Tibial artery (tissue), 4 donors: ENCODE data around the gene ANKRD13C.

Experiments used
- DNase-seq, 2 donors: peaks; one replicate each; pipeline ENCODE4 v3.0.0-alpha.2; 2019
- H3K27ac ChIP-seq, 2 donors: fragments of 200-600 bp; sonication (generic) in 1 of 2; 1 replicate in 1 of 2; 2 replicates in 1 of 2; pipeline ENCODE4 v1.5.1; 2018 to 2019; ENCODE audit warnings: mild to moderate bottlenecking in 1 of 2
- H3K27me3 ChIP-seq, 2 donors: fragments of 200-600 bp; sonication (generic) in 1 of 2; one replicate each; pipeline versions ENCODE4 v1.5.1 to v1.6.0; 2016 to 2019
- H3K36me3 ChIP-seq, 3 donors: fragments of 200-600 bp; sonication (generic) in 2 of 3; one replicate each; pipeline ENCODE4 v1.5.1; 2016 to 2019; ENCODE audit warnings: mild to moderate bottlenecking in 2 of 3
- H3K4me1 ChIP-seq, 4 donors: fragments of 200-600 bp; sonication (generic) in 2 of 4; 1 replicate in 3 of 4; 2 replicates in 1 of 4; pipeline ENCODE4 v1.5.1; 2016 to 2019
- H3K4me3 ChIP-seq, 2 donors: fragments of 200-600 bp; sonication (generic) in 1 of 2; 1 replicate in 1 of 2; 2 replicates in 1 of 2; pipeline ENCODE4 v1.5.1; 2018 to 2019; ENCODE audit warnings: mild to moderate bottlenecking in 2 of 2
- H3K9me3 ChIP-seq, 3 donors: fragments of 200-600 bp; sonication (generic) in 1 of 3; one replicate each; pipeline ENCODE4 v1.5.1; 2016 to 2019
- intact Hi-C: fragments of 100-400 bp; cut with DNase I; formaldehyde crosslinking; loops from one replicate; pipeline ENCODE4 v1.15.0; 2023; ENCODE audit warnings: low total_unique reads
- TF ChIP-seq, protein P1 (sequence below), 2 experiments: fragments of 200-600 bp in 1 of 2; fragments of 450-650 bp in 1 of 2; IDR thresholded peaks; one replicate each; pipeline ENCODE4 v1.5.1; 2017 to 2019; ENCODE audit warnings: antibody characterized with exemption in 2 of 2, mild to moderate bottlenecking in 1 of 2, moderate library complexity in 1 of 2

Gene ANKRD13C

DNA sequence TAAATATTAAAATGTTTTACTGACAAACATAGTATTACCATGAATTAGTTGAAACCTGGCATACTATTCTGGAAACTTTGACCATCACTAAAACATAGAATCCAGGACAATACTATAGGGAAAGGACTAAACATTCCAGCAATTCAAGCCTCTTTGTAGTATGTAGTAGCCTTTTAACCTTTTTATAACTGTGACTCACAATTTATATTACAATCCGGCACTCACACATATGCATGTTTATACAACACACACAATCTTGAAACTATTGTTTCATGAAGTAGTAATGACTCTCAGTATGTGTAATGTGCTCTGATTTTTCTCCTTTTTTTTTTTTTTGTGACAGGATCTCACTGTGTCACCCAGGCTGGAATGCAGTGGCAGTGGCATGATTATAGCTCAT lies 64.3 kb downstream of the ANKRD13C start:
- DNase-seq: no peak
- intact Hi-C loops: no loop called here
- H3K9me3 ChIP-seq: no peaks in the 10 kb centered on the region
- H3K27me3 ChIP-seq: no peaks in the 10 kb centered on the region
- TF ChIP-seq, protein P1, sequence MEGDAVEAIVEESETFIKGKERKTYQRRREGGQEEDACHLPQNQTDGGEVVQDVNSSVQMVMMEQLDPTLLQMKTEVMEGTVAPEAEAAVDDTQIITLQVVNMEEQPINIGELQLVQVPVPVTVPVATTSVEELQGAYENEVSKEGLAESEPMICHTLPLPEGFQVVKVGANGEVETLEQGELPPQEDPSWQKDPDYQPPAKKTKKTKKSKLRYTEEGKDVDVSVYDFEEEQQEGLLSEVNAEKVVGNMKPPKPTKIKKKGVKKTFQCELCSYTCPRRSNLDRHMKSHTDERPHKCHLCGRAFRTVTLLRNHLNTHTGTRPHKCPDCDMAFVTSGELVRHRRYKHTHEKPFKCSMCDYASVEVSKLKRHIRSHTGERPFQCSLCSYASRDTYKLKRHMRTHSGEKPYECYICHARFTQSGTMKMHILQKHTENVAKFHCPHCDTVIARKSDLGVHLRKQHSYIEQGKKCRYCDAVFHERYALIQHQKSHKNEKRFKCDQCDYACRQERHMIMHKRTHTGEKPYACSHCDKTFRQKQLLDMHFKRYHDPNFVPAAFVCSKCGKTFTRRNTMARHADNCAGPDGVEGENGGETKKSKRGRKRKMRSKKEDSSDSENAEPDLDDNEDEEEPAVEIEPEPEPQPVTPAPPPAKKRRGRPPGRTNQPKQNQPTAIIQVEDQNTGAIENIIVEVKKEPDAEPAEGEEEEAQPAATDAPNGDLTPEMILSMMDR (IDR thresholded peaks at IDR 0.05): no peak
- H3K36me3 ChIP-seq: peaks cover 23 to 53% (median 41%) of the 10 kb centered on the region in 3 donors
- H3K4me3 ChIP-seq: no peak overlapping the region
- no peak overlapping the region for H3K27ac ChIP-seq
- no peaks in the 10 kb centered on the region for H3K4me1 ChIP-seq

DNA sequence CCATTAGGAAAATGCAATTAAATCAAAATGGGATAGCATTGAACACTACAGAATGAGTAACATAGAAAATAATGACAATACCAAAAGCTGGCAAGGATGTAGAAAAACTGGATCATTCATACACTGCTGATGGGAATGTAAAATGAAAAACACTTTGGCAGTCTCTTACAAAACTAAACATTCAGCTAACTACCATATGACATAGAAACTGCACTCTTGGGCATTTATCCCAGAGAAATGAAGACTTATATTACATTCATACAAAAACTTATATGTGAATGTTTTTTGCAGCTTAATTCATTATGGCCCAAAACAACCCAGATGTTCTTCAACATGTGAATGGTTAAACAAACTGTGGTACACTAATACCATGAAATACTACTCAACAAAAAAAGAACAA lies 66.4 kb downstream of the ANKRD13C start:
- intact Hi-C loops: no loop called here

GRCh38 chr1:70286453-70286852 lies 68.1 kb downstream of the ANKRD13C start:
- Histone ChIP-seq H3K27me3 (no peaks in the 10 kb centered on the region), H3K36me3 (peaks cover 5 to 35% (median 18%) of the 10 kb centered on the region in 3 donors), H3K4me3 (no peak overlapping the region), H3K9me3 (no peaks in the 10 kb centered on the region), H3K27ac (no peak overlapping the region), H3K4me1 (no peaks in the 10 kb centered on the region)
- no peak for DNase-seq
- intact Hi-C loops: no loop called here
- TF ChIP-seq, protein P1 (IDR thresholded peaks at IDR 0.05): no peak

More for the DNA sequence above, 66.4 kb downstream of the ANKRD13C start:
- no peak overlapping the region for H3K4me3 ChIP-seq
- no peak for DNase-seq
- peaks cover 14 to 34% (median 25%) of the 10 kb centered on the region in 3 donors for H3K36me3 ChIP-seq
- TF ChIP-seq, protein P1 (IDR thresholded peaks at IDR 0.05): no peak
- no peaks in the 10 kb centered on the region for H3K27me3 ChIP-seq
- H3K9me3 ChIP-seq: no peaks in the 10 kb centered on the region
- H3K4me1 ChIP-seq: no peaks in the 10 kb centered on the region
- no peak overlapping the region for H3K27ac ChIP-seq

GRCh38 chr1:70284366-70284765 lies 70.2 kb downstream of the ANKRD13C start:
- no peaks in the 10 kb centered on the region for H3K4me1 ChIP-seq
- no peak overlapping the region for H3K27ac ChIP-seq
- no peak for DNase-seq
- no peak overlapping the region for H3K4me3 ChIP-seq
- intact Hi-C loops: no loop called here
- TF ChIP-seq, protein P1 (IDR thresholded peaks at IDR 0.05): no peak
- H3K9me3 ChIP-seq: no peaks in the 10 kb centered on the region
- H3K27me3 ChIP-seq: no peaks in the 10 kb centered on the region
- H3K36me3 ChIP-seq: peaks cover 0 to 28% (median 0%) of the 10 kb centered on the region in 3 donors

DNA sequence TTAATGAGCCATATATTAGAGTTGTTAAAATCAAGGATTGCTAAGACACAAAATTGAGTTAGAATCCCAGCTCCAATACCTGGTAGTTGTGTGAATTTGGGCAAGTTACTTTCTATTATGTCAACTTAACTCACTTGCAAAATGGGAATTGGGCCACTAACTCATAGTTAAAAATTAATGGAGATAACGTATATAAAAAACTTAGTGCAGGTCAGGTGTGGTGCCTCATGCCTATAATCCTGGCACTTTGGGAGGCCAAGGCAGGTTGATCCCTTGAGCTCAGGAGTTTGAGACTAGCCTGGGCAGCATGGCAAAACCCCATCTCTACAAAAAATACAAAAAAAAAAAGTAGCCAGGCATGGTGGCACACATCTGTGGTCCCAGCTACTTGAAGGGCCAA lies 75.8 kb downstream of the ANKRD13C start:
- Histone ChIP-seq H3K36me3 (peaks cover 13 to 59% (median 15%) of the 10 kb centered on the region in 3 donors), H3K27ac (no peak overlapping the region), H3K9me3 (no peaks in the 10 kb centered on the region), H3K4me3 (no peak overlapping the region), H3K27me3 (no peaks in the 10 kb centered on the region), H3K4me1 (no peaks in the 10 kb centered on the region)
- TF ChIP-seq, protein P1 (IDR thresholded peaks at IDR 0.05): no peak
- DNase-seq: no peak
- intact Hi-C loops: no loop called here

- Histone ChIP-seq H3K27me3 (no peaks in the 10 kb centered on the region), H3K27ac (no peak overlapping the region), H3K4me1 (no peaks in the 10 kb centered on the region), H3K4me3 (no peak overlapping the region), H3K9me3 (no peaks in the 10 kb centered on the region), H3K36me3 (peaks cover 13 to 67% (median 19%) of the 10 kb centered on the region in 3 donors)
- TF ChIP-seq, protein P1 (IDR thresholded peaks at IDR 0.05): no peak
- DNase-seq: no peak
- intact Hi-C loops: no loop called here
Observed at GRCh38 chr1:70277875-70278274, 76.6 kb downstream of the ANKRD13C start.
